ENCODE measurements around the gene EEF1AKMT3.

- TF ChIP-seq CTCF (IDR thresholded peaks at IDR 0.05; ENCODE audit: low read length) (no peak), EZH2 (IDR thresholded peaks at IDR 0.05; ENCODE audit: borderline replicate concordance, low read length) (no peak)
Measured at GRCh38 chr12:57775044-57775443, 2.6 kb downstream of the EEF1AKMT3 start.

Measured in OCI-LY1 (cell line).